H9 (cell line): ENCODE results near the gene ZNF217. TPM values are rescaled to one million over a fixed set of nuclear protein-coding genes. Genes with fewer than 3 reads are reported as not detected.
"Not testable (repeated sequence)": the region's sequence is repeated elsewhere in the genome, so short reads cannot be mapped to it uniquely, and the experiment has no call there.

Experiments
- DNase-seq: peaks from one replicate; pipeline ENCODE4 v3.0.0-alpha.2; 2017
- H2AFZ ChIP-seq: one replicate; pipeline ENCODE4 v1.6.1; 2013; ENCODE audit warnings: mild to moderate bottlenecking, low read length, control low read depth, moderate library complexity
- H2AK5ac ChIP-seq: 2 replicates; pipeline ENCODE4 v1.6.1; 2013; ENCODE audit warnings: low read length, control low read depth, mixed read lengths; ENCODE audit not compliant: insufficient read length
- H2BK120ac ChIP-seq: one replicate; pipeline ENCODE4 v1.6.1; 2013; ENCODE audit warnings: low read depth, mild to moderate bottlenecking, low read length, control low read depth, inconsistent platforms; ENCODE audit not compliant: poor library complexity, severe bottlenecking
- H2BK12ac ChIP-seq: 2 replicates; pipeline ENCODE4 v1.6.1; 2013; ENCODE audit warnings: low read length, control low read depth, mixed read lengths, low read depth; ENCODE audit not compliant: insufficient read length
- H2BK15ac ChIP-seq: 2 replicates; pipeline ENCODE4 v1.6.1; 2013; ENCODE audit warnings: low read depth, low read length, control low read depth
- H2BK20ac ChIP-seq: one replicate; pipeline ENCODE4 v1.6.1; 2013; ENCODE audit warnings: low read depth, mild to moderate bottlenecking, low read length, control low read depth, inconsistent platforms; ENCODE audit not compliant: poor library complexity, severe bottlenecking
- H2BK5ac ChIP-seq: 2 replicates; pipeline ENCODE4 v1.6.1; 2013; ENCODE audit warnings: low read length, control low read depth, mixed read lengths; ENCODE audit not compliant: insufficient read length
- H3K14ac ChIP-seq: 2 replicates; pipeline ENCODE4 v1.6.1; 2013; ENCODE audit warnings: low read length, control low read depth; ENCODE audit not compliant: insufficient read depth
- H3K18ac ChIP-seq: 2 replicates; pipeline ENCODE4 v1.6.1; 2013; ENCODE audit warnings: low read depth, mild to moderate bottlenecking, mixed read lengths, low read length, control low read depth; ENCODE audit not compliant: insufficient read length
- H3K23ac ChIP-seq: 2 replicates; pipeline ENCODE4 v1.6.1; 2013; ENCODE audit warnings: low read length, control low read depth, mixed read lengths, low read depth; ENCODE audit not compliant: insufficient read length
- H3K23me2 ChIP-seq: 2 replicates; pipeline ENCODE4 v1.6.1; 2013; ENCODE audit warnings: low read depth, mild to moderate bottlenecking, mixed read lengths, low read length, control low read depth; ENCODE audit not compliant: insufficient read length, poor library complexity, severe bottlenecking
- H3K27ac ChIP-seq: 2 replicates; pipeline ENCODE4 v1.5.1; 2013; ENCODE audit warnings: low read length, control low read depth, mixed read lengths, low read depth; ENCODE audit not compliant: insufficient read length
- H3K27me3 ChIP-seq: 2 replicates; pipeline ENCODE4 v1.6.1; 2013; ENCODE audit warnings: low read length, control low read depth, inconsistent platforms; ENCODE audit not compliant: insufficient read depth
- H3K4ac ChIP-seq: 2 replicates; pipeline ENCODE4 v1.6.1; 2013; ENCODE audit warnings: low read depth, mild to moderate bottlenecking, control low read depth, inconsistent platforms, low read length, moderate library complexity
- H3K4me1 ChIP-seq: 2 replicates; pipeline ENCODE4 v1.6.1; 2013; ENCODE audit warnings: low read length, control low read depth, inconsistent platforms; ENCODE audit not compliant: insufficient read depth
- H3K4me2 ChIP-seq: 2 replicates; pipeline ENCODE4 v1.6.1; 2013; ENCODE audit warnings: low read length, control low read depth, mixed read lengths; ENCODE audit not compliant: insufficient read length, insufficient read depth
- H3K56ac ChIP-seq: 2 replicates; pipeline ENCODE4 v1.6.1; 2013; ENCODE audit warnings: low read depth, mild to moderate bottlenecking, mixed read lengths, low read length, control low read depth; ENCODE audit not compliant: insufficient read length
- H3K79me1 ChIP-seq: 2 replicates; pipeline ENCODE4 v1.6.1; 2013; ENCODE audit warnings: low read depth, mild to moderate bottlenecking, moderate library complexity, low read length, control low read depth, inconsistent platforms; ENCODE audit not compliant: insufficient read depth, poor library complexity, severe bottlenecking
- H3K79me2 ChIP-seq: 2 replicates; pipeline ENCODE4 v1.6.1; 2013; ENCODE audit warnings: low read length, control low read depth, inconsistent platforms; ENCODE audit not compliant: insufficient read depth
- H3K9ac ChIP-seq: 2 replicates; pipeline ENCODE4 v1.6.1; 2013; ENCODE audit warnings: low read length, control low read depth, mixed read lengths; ENCODE audit not compliant: insufficient read length; ENCODE audit errors: extremely low read depth
- H3K9me3 ChIP-seq: one replicate; pipeline ENCODE4 v1.6.1; 2013; ENCODE audit warnings: low read depth, low read length, inconsistent platforms; ENCODE audit not compliant: control insufficient read depth
- H3T11ph ChIP-seq: one replicate; pipeline ENCODE4 v1.6.1; 2013; ENCODE audit warnings: mild to moderate bottlenecking, low read length, control low read depth, inconsistent platforms
- H4K20me1 ChIP-seq: one replicate; pipeline ENCODE4 v1.6.1; 2013; ENCODE audit not compliant: control insufficient read depth, insufficient read length, insufficient read depth
- H4K5ac ChIP-seq: 2 replicates; pipeline ENCODE4 v1.6.1; 2013; ENCODE audit warnings: low read depth, mild to moderate bottlenecking, mixed read lengths, low read length, control low read depth; ENCODE audit not compliant: insufficient read length
- H4K8ac ChIP-seq: replicated peaks from 2 replicates; pipeline ENCODE4 v1.6.1; 2013; ENCODE audit warnings: low read length, control low read depth, mixed read lengths, low read depth; ENCODE audit not compliant: insufficient read length
- H4K91ac ChIP-seq: 2 replicates; pipeline ENCODE4 v1.6.1; 2013; ENCODE audit warnings: low read depth, mild to moderate bottlenecking, moderate library complexity, mixed read lengths, low read length, control low read depth; ENCODE audit not compliant: insufficient read length
- H3K27ac Mint-ChIP-seq, 3 experiments: 2 replicates in 2 of 3; 3 replicates in 1 of 3; pipeline ENCODE4 v1.8.0; 2020 to 2021; ENCODE audit warnings: mixed read lengths in 3 of 3, mild to moderate bottlenecking in 1 of 3, moderate library complexity in 1 of 3
- H3K27me3 Mint-ChIP-seq: 2 replicates; pipeline ENCODE4 v1.8.0; 2021; ENCODE audit warnings: low read depth, mild to moderate bottlenecking, moderate library complexity, mixed read lengths
- H3K36me3 Mint-ChIP-seq, 3 experiments: 2 replicates in 2 of 3; 3 replicates in 1 of 3; pipeline ENCODE4 v1.8.0; 2020 to 2021; ENCODE audit warnings: low read depth in 3 of 3, mixed read lengths in 3 of 3; ENCODE audit not compliant: insufficient read depth in 1 of 3
- H3K4me1 Mint-ChIP-seq, 2 experiments: 2 replicates each; pipeline ENCODE4 v1.8.0; 2020; ENCODE audit warnings: mixed read lengths in 2 of 2
- H3K4me3 Mint-ChIP-seq, 2 experiments: 2 replicates in 1 of 2; 3 replicates in 1 of 2; pipeline ENCODE4 v1.8.0; 2020 to 2021; ENCODE audit warnings: mild to moderate bottlenecking in 2 of 2, mixed read lengths in 2 of 2, moderate library complexity in 1 of 2
- H3K9me3 Mint-ChIP-seq, 2 experiments: 2 replicates in 1 of 2; 3 replicates in 1 of 2; pipeline ENCODE4 v1.8.0; 2020; ENCODE audit warnings: mild to moderate bottlenecking in 2 of 2, mixed read lengths in 2 of 2, moderate library complexity in 1 of 2
- CTCF ChIP-seq: fragments of 200-600 bp; sonication (generic); conservative IDR thresholded peaks from 3 replicates; pipeline ENCODE4 v1.8.0; 2021; ENCODE audit warnings: antibody characterized with exemption, mild to moderate bottlenecking
- WGBS: extraction: QIAGEN DNeasy Blood & Tissue Kit; methylation state at CpG from one replicate; pipeline ENCODE4 v1.1.7; 2013; ENCODE audit warnings: missing lambda C conversion rate, low lambda C conversion rate, mixed read lengths; ENCODE audit not compliant: insufficient read length; ENCODE audit errors: extremely low coverage; 5-methylcytosine and 5-hydroxymethylcytosine counted together
- total RNA-seq: library from RNA; stranded (reverse); gene quantifications from 2 replicates; pipeline ENCODE4 v1.2.1, GENCODE V29; 2021

Gene ZNF217
- total RNA-seq, 1 experiment from 2014 or later: 82.8 TPM

DNA sequence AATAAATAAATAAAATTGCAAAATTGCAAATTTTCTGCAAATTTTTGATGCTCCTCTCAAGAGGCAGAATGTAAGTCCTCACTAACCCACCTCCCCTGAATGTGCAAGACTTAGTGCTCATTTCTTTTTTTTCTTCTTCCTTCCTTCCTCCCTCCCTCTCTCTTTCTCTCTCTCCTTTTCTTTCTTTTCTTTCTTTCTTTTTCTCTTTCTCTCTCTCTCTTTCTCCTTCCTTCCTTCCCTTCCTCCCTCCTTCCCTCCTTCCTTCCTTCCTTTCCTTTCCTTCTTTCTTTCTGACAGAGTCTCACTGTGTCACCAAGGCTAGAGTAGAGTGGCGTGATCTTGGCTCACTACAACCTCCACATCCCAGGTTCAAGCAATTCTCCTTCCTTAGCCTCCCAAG is 60.1 kb downstream of the ZNF217 start:
- H2BK15ac ChIP-seq: no peak overlapping the region
- Mint-ChIP-seq H3K4me1 (no peaks in the 10 kb centered on the region), H3K27ac (no peak overlapping the region; a peak in 1 of 7 replicates), H3K36me3 (no peaks in the 10 kb centered on the region), H3K27me3 (no peaks in the 10 kb centered on the region), H3K9me3 (no peaks in the 10 kb centered on the region), H3K4me3 (no peak overlapping the region)
- H3K4ac ChIP-seq: no peak overlapping the region
- H2BK20ac ChIP-seq: no peak overlapping the region
- no peak overlapping the region for H3K56ac ChIP-seq
- H3K27ac ChIP-seq: no peak overlapping the region
- no peak overlapping the region for H3K18ac ChIP-seq
- no peak overlapping the region for H2BK12ac ChIP-seq
- no peaks in the 10 kb centered on the region for H3K23me2 ChIP-seq
- H3K9ac ChIP-seq: no peak overlapping the region
- WGBS: no CpG with 5 or more reads among the region's 1 CpG
- no peak overlapping the region for H3K23ac ChIP-seq
- no peaks in the 10 kb centered on the region for H3K9me3 ChIP-seq
- no peak overlapping the region for H4K8ac ChIP-seq
- H3K4me1 ChIP-seq: no peaks in the 10 kb centered on the region
- DNase-seq: no peak
- H3K79me2 ChIP-seq: no peaks in the 10 kb centered on the region
- no peak overlapping the region for H2AK5ac ChIP-seq
- H3T11ph ChIP-seq: no peak overlapping the region
- no peak overlapping the region for H4K5ac ChIP-seq
- H3K27me3 ChIP-seq: no peaks in the 10 kb centered on the region
- H2AFZ ChIP-seq: no peak overlapping the region
- no peaks in the 10 kb centered on the region for H4K20me1 ChIP-seq
- no peak overlapping the region for H2BK120ac ChIP-seq
- H3K4me2 ChIP-seq: no peak overlapping the region
- no peak overlapping the region for H3K14ac ChIP-seq
- no peak for TF ChIP-seq CTCF
- no peak overlapping the region for H4K91ac ChIP-seq
- no peak overlapping the region for H2BK5ac ChIP-seq
- no peaks in the 10 kb centered on the region for H3K79me1 ChIP-seq

- H3K56ac ChIP-seq, H3K18ac ChIP-seq, H3K27me3 Mint-ChIP-seq, H2BK12ac ChIP-seq, H3K4me2 ChIP-seq, H3K9me3 Mint-ChIP-seq, H2AK5ac ChIP-seq, H2BK120ac ChIP-seq, H3K4me1 Mint-ChIP-seq, H3K36me3 Mint-ChIP-seq, H3K23me2 ChIP-seq, H3K27me3 ChIP-seq, H2AFZ ChIP-seq, H2BK15ac ChIP-seq, H3K9ac ChIP-seq, H3K9me3 ChIP-seq, H3K27ac ChIP-seq, H4K8ac ChIP-seq, H4K20me1 ChIP-seq, H3K4me1 ChIP-seq, H3K4ac ChIP-seq, H2BK5ac ChIP-seq, H3K27ac Mint-ChIP-seq, H2BK20ac ChIP-seq, H3K4me3 Mint-ChIP-seq, H3T11ph ChIP-seq, H3K23ac ChIP-seq, H3K79me2 ChIP-seq, H4K5ac ChIP-seq, H3K79me1 ChIP-seq, H3K14ac ChIP-seq, H4K91ac ChIP-seq, DNase-seq: not testable (repeated sequence)
- WGBS: no CpG with 5 or more reads among the region's 6 CpGs
Observed at GRCh38 chr20:53532654-53533312, 60.9 kb downstream of the ZNF217 start.
